HG02642 (cell line): Measurements from ENCODE around the gene RP2.
A peak's percentile ranks its signal among the peaks of the same experiment; 100 is the strongest.

ENCODE experiments used
- ATAC-seq: cut with Tn5 transposase; IDR thresholded peaks from one replicate; pipeline ENCODE4 v1.9.1; 2021; ENCODE audit warnings: mild to moderate bottlenecking; ENCODE audit not compliant: unreplicated experiment, poor library complexity

Gene RP2

DNA sequence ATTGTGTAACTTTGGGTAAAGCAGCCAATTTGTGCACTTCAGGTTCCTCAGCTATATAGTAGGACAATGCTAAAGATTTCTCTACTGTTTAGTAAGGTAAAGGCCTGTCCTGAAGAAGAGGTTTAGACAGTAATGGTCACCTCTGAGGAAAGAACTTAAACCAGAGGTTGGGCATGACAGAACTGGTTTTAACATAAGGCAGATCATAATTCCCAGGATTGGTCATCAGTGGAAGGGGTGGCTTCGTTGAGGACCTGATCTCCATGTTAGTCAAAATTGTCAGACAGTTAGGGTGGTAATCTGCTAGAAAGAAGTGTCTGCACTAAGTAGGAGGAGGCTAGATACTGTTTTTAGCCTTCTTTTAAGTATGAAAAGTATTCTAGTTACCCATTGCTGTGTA lies 4.1 kb downstream of the RP2 start:
- no peak for ATAC-seq

DNA sequence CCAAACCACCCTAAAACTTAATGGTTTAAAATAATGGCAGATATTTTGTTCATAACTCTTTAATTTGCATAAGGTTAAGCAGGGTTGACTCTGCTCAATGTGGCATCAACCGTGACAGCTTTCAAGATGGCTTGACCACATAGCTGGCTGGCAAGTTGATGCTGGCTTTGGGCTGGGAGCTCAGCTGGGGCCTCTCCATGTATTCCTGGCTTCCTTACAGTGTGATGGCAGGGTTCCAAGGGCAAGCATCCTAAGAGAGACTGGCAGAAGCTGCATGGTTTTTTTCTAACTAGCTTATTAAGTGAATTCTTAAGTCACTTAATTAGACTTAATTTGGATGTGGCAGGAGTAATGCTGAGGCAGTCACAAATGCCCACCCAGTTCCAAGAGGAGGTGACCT lies 4.5 kb downstream of the RP2 start:
- ATAC-seq = no peak

DNA sequence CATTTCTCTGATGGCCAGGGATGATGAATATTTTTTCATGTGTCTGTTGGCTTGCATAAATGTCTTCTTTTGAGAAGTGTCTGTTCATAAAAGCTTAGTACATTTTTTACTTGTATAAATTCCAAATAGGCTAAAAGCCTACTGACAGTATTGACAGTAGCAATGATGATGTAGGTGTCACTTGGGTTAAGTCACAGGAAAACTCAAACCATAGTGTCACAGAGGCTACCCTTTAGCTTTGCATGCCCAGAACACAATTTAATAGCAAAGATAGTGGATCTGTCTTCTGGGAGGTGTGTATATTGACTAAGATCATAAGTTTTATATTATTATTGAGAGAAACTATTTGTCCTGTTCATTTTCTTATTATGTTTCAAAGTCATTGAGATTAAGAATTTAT lies 8.1 kb downstream of the RP2 start:
- ATAC-seq = no peak

DNA sequence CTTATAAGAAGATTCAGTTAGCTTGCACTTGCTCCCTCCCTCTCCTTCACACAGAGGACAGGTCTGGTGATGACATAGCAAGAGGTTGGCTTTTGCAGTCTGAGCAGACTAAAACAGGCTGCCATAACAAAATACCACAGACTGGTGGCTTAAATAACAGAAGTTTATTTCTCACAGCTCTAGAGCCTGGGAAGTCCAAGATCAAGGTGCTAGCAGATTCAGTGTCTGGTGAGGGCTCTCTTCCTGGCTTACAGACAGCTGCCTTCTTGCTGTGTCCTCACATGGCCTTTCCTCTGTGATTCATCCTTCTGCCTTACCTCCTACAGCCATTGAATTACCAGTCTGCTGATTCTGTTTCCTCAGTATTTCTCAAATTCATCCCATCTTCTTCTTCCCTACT lies 13.1 kb downstream of the RP2 start:
- ATAC-seq = no peak

DNA sequence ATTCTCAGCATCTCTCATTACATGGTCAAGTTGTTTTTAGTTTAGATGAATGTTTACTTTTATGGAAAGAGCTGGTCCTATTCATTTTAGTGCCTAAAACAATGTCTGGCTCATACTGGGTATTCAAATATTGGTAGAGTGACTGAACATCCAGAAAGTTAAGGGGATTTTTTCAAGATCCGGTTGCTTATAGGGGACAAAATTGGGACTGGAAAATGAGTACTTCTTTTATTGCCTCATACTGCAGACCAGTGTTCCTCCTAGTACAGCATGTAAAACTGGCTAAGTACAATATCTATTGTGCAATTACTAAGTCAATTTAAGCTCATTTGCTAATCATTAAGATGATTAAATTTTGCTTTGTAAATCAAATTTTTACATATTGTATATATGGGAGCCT lies 13.9 kb downstream of the RP2 start:
- ATAC-seq = no peak

DNA sequence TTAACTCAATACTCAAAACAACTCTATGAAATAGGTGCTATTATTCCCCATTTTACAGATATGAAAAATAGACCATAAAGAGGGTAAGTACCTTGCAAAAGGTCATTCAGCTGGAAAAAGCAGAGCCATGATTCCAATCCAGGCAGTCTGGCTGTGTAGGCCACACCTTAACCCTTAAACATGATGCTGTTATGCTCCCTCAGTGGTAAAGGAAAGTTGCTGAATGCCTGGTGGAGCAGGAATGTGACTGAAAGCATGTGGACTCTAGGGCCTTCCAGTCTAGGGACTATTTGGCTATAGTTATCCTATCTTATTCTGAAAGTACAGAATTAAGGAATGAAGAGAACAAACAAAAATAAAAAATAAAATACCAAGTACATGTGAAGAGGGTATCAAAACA lies 19.6 kb downstream of the RP2 start:
- ATAC-seq = no peak

DNA sequence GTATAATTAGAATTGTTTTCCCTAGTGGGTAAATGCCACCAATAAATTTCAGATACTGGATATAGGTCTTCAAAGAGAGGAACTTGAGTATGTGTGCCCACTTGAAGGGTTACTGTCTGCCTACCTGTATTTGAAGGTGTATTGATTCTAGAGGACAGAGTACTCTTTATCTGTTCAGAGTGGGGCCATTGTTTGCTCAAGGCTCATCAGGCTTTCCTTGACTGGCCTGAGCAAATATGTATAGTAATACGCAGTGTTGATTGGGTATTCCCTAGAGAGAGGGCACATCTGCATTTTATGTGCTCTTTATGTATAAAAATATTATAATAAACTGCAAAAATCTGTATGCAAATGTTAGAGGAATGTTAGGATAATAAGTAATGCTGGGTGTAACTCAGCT lies 23.7 kb downstream of the RP2 start:
- ATAC-seq = no peak

DNA sequence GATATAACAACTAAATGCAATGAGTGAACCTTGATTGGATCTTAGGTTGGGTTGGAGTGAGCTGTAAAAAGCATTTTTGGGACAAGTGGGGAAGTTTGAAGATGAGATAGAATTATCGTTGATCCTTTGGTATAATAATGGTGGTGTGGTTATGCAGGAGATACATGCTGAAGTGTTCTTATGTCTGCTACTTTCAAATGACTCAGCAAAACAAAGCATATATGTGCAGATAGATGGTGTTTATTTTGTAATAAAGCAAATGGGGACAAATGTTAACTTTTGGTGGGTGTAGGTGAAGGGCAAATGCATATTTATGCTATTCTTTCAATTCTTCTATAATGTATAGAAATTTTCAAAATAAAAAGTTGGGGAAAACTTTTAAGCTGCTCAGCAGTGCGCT lies 26.2 kb downstream of the RP2 start:
- no peak for ATAC-seq

DNA sequence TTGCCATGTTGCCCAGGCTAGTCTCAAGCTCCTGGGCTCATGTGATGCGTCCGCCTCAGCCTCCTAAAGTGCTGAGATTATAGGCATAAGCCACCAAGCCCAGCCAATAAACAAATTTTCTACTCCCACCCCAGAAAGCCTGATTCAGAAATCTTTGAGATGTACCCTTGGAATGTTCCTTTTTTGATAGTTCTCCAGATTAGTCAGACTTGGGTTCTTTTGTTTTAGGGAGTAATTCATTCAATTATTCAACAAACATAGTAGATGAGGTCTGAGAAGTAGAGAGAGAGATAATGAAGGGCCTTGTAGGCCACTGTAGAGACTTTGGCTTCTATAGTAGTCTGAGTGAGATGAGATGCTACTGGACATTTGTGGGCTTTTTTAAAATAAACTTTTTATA lies 27.8 kb downstream of the RP2 start:
- ATAC-seq = no peak

DNA sequence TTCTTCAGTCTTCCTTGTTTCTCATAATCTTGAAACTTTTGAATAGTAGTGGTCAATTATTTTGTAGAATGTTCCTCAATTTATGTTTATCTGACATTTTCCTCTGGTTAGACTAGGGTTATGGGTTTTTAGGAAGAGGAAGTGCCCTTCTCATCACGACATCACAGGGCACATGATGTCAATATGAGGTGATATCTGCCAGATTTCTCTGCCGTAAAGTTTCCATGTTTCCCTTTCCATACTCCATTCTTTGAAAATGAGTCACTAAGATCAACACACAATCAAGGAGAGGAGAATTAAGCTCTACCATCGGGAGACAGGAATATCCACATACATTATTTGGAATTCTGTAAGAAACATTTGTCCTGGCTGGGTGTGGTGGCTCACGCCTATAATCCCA lies 28.4 kb downstream of the RP2 start:
- ATAC-seq = no peak

DNA sequence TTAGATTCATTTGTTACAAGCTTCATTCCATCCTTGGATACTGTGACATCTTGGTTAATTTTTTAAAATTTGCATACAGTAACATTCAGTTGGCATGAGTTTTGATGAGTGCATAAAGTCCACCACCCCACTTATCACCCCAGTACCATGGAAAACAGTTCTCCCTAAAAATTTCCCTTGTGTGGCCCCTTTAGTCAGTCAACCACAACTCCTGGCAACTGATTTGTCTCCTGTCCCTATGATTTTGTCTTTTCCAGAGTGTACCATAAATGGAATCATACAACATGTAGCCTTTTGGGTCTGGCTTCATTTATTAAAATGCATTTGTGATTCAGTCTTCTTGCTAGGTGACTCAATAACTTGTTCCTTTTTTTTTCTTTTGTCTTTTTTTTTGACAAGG lies 29.9 kb downstream of the RP2 start:
- ATAC-seq = no peak

DNA sequence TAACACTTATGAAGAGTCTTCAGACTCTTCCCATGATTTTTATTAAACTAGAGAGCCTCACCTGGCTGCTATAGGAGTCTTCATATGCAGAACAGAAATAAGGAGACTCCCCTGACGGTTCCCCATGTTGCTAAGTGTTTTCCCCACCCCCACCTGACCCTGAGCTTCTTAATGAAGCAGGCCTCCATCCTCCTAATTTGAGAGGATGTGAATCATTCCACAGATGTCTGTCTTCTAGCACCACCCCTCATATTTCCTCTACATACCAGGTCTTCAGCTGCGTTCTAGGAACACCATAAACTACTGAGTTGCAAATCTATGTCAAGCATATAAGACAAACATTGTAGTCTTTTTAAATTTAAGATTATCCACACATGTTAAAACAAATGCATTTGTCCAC lies 36.9 kb downstream of the RP2 start:
- no peak for ATAC-seq

DNA sequence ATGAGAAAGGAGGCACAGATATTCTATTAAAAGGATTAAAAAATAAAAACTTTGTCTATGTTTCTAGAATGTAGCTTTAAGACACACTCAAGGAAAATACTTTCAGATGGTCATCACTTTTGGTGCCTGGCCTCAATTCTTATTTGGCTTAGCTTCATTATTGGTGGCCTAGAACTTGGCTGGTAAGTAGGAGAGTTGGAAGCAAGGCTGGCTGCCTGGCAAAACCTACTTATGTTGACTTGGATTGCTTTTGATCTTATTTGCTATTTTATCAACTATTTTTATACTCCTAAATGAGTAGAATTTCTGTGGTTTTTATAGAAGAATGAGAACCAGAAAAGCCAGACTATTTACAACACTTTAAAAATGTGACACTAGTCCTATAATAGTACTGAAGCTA lies 40.1 kb downstream of the RP2 start:
- no peak for ATAC-seq

DNA sequence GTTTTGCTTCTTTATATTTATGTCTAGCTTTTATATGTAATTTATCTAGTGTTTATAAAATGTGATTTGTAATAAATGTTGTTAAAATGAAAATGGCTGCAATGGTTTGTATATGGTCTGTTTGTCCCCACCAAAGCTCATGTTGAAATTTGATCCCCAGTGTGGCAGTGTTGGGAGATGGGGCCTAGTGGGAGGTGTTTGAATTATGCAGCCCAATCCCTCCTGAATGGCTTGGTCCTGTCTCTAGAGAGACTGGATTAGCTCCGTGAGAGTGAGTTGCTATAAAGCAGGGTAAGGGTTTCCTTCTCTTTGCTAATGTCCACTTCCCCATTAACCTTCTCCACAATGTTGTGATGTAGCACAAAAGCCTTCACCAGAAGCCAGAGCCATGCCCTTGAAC lies 45.4 kb downstream of the RP2 start:
- ATAC-seq = no peak

DNA sequence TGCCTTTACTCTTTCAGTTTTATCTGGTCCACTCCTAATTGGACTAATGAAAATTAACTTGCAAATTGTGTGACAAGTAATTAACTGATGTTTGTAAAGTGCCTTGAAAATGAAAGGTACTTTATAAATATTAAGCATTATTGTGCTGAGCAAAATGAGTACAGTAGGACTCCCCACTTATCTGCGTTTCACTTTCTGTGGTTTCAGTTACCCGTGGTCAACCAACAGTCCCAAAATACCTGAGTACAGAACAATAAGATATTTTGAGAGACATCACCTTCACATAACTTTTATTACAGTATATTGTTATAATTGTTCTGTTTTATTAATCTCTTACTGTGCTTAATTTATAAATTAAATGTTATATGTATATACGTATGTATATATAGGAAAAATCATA lies 48.0 kb downstream of the RP2 start:
- no peak for ATAC-seq

DNA sequence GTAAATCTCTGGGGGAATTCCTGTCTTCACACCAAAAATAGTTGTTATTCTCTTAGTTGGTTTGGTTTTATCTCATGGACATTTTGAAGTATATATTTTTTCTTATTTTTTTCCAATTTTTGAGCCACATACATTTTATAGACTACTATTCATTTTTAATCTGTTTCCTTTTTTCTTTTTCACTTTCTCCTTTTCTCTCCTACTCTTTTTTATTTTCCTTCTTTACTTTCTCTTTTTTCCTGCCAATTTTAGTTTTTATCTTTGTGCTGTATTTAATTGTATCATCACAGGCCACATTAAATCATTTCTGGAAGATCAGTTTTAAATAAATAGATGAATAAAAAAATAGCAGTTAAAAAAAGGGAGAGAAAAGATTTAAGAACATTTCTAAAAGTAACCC lies 61.4 kb downstream of the RP2 start:
- no peak for ATAC-seq

DNA sequence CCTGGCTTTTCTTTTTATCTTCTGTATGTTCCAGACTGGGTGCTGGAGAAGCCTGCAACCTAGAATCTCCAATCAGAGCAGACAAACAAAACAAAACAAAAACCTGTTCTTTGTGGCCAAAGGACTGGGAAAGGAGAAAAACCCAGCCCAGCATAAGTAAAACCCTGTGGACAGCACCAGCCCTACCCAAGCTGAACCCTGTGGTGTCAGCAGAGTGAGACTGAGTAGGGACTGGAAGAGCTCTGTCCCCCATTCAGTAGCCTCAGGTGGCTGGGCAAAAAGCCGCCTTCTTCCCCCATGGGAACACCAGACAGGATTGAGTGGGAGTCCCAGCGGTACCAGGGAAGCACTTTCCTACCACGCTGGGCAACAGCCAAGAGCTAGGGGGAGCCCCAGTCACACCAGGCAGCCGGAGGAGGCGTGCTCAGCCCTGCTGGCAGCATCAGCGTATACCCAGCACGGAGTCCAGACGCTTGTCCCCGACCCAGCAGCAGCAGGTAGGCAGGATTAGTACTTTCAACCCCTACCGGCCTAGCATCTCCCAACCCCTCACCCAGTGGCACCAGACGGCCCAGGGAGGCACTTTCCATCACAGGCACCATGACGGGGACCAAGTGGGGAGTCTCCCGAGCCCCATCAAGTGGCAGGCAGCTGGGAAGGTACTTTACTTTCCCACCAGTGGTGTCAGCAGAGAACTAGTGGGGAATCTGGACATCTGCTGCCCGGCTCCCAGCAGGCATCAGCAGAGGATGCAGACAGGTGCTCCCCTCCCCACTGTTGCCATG lies 66.8 kb downstream of the RP2 start:
- ATAC-seq = peak; percentile 97

DNA sequence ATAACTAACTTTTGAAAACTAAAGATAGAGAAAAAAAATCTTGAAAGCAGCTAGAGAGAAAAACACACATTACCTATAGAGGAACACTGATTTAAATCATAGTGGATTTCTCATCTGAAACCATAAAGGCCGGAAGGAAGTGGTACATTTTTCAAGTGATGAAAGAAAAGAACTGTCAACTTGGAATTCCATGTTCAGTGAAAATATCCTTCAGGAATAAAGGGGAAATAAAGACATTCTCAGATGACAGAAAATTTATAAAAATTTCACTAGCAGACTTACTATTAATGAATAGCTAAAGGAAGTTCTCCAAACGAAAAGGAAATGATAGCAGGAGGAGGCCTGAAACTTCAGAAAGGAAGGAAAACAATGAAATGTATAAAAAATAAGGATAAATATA lies 67.8 kb downstream of the RP2 start:
- ATAC-seq = no peak

DNA sequence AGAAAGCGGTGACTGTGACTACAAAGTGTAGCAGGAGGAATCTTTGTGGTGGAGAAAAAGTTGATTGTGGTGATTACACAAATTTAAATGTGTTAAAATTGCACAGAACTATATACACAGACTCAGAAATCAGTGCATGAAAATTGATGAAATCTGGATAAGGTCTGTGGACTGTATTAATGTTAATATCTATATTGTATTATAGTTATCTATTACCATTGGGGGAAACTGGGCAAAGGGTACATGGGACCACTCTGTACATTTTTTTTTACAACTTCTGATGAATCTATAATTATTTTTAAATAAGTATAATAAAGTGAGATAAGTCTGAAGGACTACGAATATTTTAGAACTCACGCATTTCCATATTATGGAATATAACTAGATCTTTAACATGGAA lies 73.6 kb downstream of the RP2 start:
- no peak for ATAC-seq

DNA sequence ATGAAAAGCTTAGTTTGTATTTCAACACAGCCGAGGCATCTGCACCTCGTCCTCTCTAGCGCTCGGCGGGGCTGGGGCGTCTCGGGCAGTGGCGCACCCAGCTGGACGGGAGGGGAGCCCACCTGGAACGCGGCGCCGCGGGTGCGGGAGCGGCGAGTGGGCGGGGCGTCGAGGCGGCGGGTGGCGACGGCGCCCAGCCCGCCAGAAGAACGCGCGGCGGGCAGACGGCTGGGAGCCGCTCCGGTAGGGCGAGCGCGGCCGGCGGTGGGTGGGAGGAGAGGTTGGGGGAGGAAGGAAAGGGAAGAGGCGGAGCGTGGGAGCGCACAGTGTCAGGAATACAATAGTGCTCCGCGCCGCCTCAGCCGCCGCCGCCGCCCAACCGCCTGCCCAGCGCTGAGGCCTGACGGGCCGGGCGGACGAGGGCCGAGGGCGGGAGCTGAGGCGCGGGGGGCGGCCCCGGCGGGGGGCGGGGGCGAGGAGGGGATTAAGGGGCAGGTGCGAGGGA lies 75.3 kb downstream of the RP2 start, which contains the start of gene JADE3:
Gene JADE3 (plus strand): TSS at position 324 of the 505 bp plus-strand sequence. CDS start 72,474 bp downstream, outside the sequence.
- ATAC-seq = peak; percentile 45

DNA sequence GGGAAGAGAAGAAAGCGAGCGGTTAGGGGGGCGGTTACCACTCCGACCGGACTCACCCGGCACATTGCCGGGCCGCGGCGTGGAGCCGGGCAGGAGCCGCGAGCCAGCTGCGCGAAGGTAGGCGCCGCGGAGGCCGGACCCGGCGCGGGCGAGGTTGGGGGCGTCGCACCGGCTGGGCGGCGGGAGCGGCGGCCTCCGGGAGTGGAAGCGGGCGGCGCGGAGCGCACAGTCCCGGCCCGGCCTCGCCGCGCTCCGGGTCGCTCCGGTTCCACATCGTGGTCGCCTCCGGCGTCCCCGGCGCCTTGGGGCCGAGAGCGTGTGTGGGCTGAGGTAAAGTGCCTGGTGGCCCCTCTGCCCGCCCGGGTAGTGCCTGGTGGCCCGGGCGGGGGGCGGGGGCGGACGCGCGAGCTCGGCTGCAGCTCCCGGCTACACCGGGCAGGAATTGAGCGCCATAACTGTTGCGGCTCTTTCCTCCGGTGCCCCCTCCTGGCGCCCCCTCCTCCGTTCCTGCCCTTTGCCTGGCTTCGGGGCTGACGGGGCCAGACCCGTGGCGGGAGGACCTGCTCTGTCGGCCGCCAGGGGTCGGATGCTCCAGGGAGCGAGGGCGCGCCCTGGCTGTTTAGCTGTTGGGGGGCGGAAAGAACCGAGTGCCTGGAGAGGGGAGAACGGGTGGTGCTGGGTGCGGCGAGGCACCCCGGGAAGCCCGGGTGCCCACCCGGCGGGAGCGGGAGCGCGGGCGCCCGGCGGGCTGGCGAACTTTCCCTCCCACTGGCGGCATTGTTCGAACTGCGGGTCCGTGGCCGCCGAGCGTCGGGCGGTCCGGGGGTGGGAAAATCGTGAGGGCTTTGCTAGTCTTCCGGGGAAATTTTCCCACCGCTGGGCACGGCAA lies 76.0 kb downstream of the RP2 start:
- peak; percentile 65 for ATAC-seq
